K562 (cell line): ENCODE results near the gene LY6G6C. TPM values are rescaled to one million over a fixed set of nuclear protein-coding genes. Genes with fewer than 3 reads are reported as not detected.

ENCODE experiments used
- ATAC-seq: fragments of 200-7000 bp; cut with Tn5 transposase; 3 replicates; pipeline ENCODE4 v1.9.1; 2020; ENCODE audit warnings: moderate library complexity
- BruUV-seq: library from RNA; stranded (reverse); fragments of 400-500 nt; replicated peaks from 2 replicates; lab custom pipeline; 2021; lab: Mats Ljungman, UMichigan
- CTCF ChIA-PET: fragments of 300-600 bp; formaldehyde crosslinking; extraction: SDS; loops from one replicate; lab custom pipeline; 2021; ENCODE audit warnings: low intra/inter-chr PET ratio; lab: Yijun Ruan, JAX
- POLR2A ChIA-PET: fragments of 300-600, 350-650 bp; sonication (Branson Sonifier 250); formaldehyde crosslinking; extraction: SDS; loops from one replicate; lab custom pipeline; 2021; ENCODE audit warnings: antibody characterized with exemption, inconsistent platforms; lab: Yijun Ruan, JAX
- DNase-seq, 4 experiments: peaks; one replicate each; pipeline versions ENCODE4 v3.0.0 to v3.0.0-alpha.2; 2011 to 2018; ENCODE audit warnings: low spot score in 3 of 4, mixed read lengths in 3 of 4; ENCODE audit errors: extremely low read depth in 1 of 4
- FAIRE-seq: peaks from 2 replicates; lab custom pipeline; 2011; peaks lifted over from hg19 to GRCh38; lab: Jason Lieb, UNC
- H2AFZ ChIP-seq: 2 replicates; pipeline ENCODE4 v1.6.0; 2011; ENCODE audit warnings: low read depth, low read length, control low read depth, inconsistent platforms
- H3K27ac ChIP-seq: fragments of 200-600 bp; 3 replicates; pipeline ENCODE4 v1.8.0; 2011; ENCODE audit warnings: low read depth, mild to moderate bottlenecking, control low read depth, inconsistent platforms, low read length, moderate library complexity, mixed read lengths; ENCODE audit errors: extremely low read depth
- H3K27me3 ChIP-seq, 2 experiments: fragments of 300-600 bp in 1 of 2; 2 replicates in 1 of 2; 3 replicates in 1 of 2; pipeline versions ENCODE4 v1.6.0 to v1.8.0; 2011; ENCODE audit warnings: inconsistent platforms in 2 of 2, low read length in 2 of 2, mild to moderate bottlenecking in 1 of 2, mixed read lengths in 1 of 2, moderate library complexity in 1 of 2; ENCODE audit not compliant: control insufficient read depth in 2 of 2, insufficient read depth in 2 of 2
- H3K36me3 ChIP-seq: fragments of 300-600 bp; 3 replicates; pipeline ENCODE4 v1.8.0; 2011; ENCODE audit warnings: mild to moderate bottlenecking, low read length, inconsistent platforms; ENCODE audit not compliant: control insufficient read depth, insufficient read depth
- H3K4me1 ChIP-seq, 2 experiments: fragments of 200-600 bp in 1 of 2; replicated peaks in 1 of 2; 2 replicates in 1 of 2; 3 replicates in 1 of 2; pipeline versions ENCODE4 v1.5.1 to v1.8.0; 2011; ENCODE audit warnings: inconsistent platforms in 2 of 2, low read length in 2 of 2, mild to moderate bottlenecking in 1 of 2, mixed read lengths in 1 of 2, moderate library complexity in 1 of 2; ENCODE audit not compliant: control insufficient read depth in 2 of 2, insufficient read depth in 2 of 2
- H3K4me2 ChIP-seq: 2 replicates; pipeline ENCODE4 v1.6.1; 2011; ENCODE audit warnings: low read length, control low read depth, inconsistent platforms, mixed read lengths; ENCODE audit not compliant: insufficient read depth
- H3K4me3 ChIP-seq: fragments of 200-600 bp; sonication (generic), shearing (Covaris generic); 2 replicates; pipeline ENCODE4 v1.5.1; 2016; ENCODE audit warnings: control low read depth, inconsistent platforms
- H3K79me2 ChIP-seq: fragments of 200-600 bp; 3 replicates; pipeline ENCODE4 v1.8.0; 2011; ENCODE audit warnings: low read length, inconsistent platforms; ENCODE audit not compliant: control insufficient read depth, insufficient read depth
- H3K9ac ChIP-seq, 2 experiments: 2 replicates each; pipeline versions ENCODE4 v1.6.0 to v1.6.1; 2011; ENCODE audit warnings: low read depth in 2 of 2, low read length in 2 of 2, control low read depth in 1 of 2, inconsistent platforms in 1 of 2, mild to moderate bottlenecking in 1 of 2, mixed read lengths in 1 of 2; ENCODE audit not compliant: insufficient read depth in 1 of 2
- H3K9me1 ChIP-seq: one replicate; pipeline ENCODE4 v1.6.0; 2011; ENCODE audit warnings: inconsistent platforms, mild to moderate bottlenecking, low read length, moderate library complexity; ENCODE audit not compliant: control insufficient read depth, insufficient read depth
- H3K9me3 ChIP-seq: replicated peaks from 2 replicates; pipeline ENCODE4 v1.5.1; 2011; ENCODE audit warnings: low read depth, low read length, inconsistent platforms; ENCODE audit not compliant: control insufficient read depth, insufficient read depth
- H4K20me1 ChIP-seq: replicated peaks from 2 replicates; pipeline ENCODE4 v1.6.1; 2011; ENCODE audit warnings: low read length, inconsistent platforms, mixed read lengths; ENCODE audit not compliant: control insufficient read depth, insufficient read depth
- ARID2 ChIP-seq: fragments of 450-650 bp; IDR thresholded peaks from 2 replicates; pipeline ENCODE4 v1.6.1; 2017; ENCODE audit warnings: antibody characterized with exemption, mild to moderate bottlenecking
- E2F4 ChIP-seq: sonication (generic); formaldehyde crosslinking; IDR thresholded peaks from 2 replicates; pipeline ENCODE4 v1.8.0; 2022; ENCODE audit warnings: mild to moderate bottlenecking, low read depth, missing genetic modification reagents
- E2F8 ChIP-seq: fragments of 450-650 bp; IDR thresholded peaks from 2 replicates; pipeline ENCODE4 v1.7.1; 2018; ENCODE audit warnings: mild to moderate bottlenecking, low read depth; ENCODE audit not compliant: partially characterized antibody
- EP400 ChIP-seq: fragments of 450-650 bp; IDR thresholded peaks from 2 replicates; pipeline ENCODE4 v1.6.1; 2017; ENCODE audit warnings: antibody characterized with exemption, mild to moderate bottlenecking, moderate library complexity
- HMG20A ChIP-seq: fragments of 450-650 bp; formaldehyde crosslinking; conservative IDR thresholded peaks from 2 replicates; pipeline ENCODE4 v1.4.0; 2020; ENCODE audit warnings: mild to moderate bottlenecking, mixed read lengths
- LEF1 ChIP-seq: fragments of 450-650 bp; IDR thresholded peaks from 2 replicates; pipeline ENCODE4 v1.6.1; 2016; ENCODE audit warnings: mild to moderate bottlenecking
- MYBL2 ChIP-seq, 2 experiments: fragments of 450-650 bp in 1 of 2; sonication (generic) in 1 of 2; formaldehyde crosslinking in 1 of 2; IDR thresholded peaks; 2 replicates each; pipeline versions ENCODE4 v1.6.1 to v1.8.1; 2017 to 2022; ENCODE audit warnings: borderline replicate concordance in 1 of 2, inconsistent platforms in 1 of 2, low read depth in 1 of 2, mild to moderate bottlenecking in 1 of 2, missing genetic modification reagents in 1 of 2, moderate library complexity in 1 of 2
- MYC ChIP-seq, 2 experiments: fragments of 250-450 bp in 1 of 2; sonication (Bioruptor Pico) in 1 of 2; IDR thresholded peaks; 2 replicates each; pipeline versions ENCODE4 v1.5.1 to v1.6.1; 2012 to 2021; ENCODE audit warnings: low read depth in 2 of 2, borderline replicate concordance in 1 of 2, improper control_type of control experiment in 1 of 2, low read length in 1 of 2, mild to moderate bottlenecking in 1 of 2, moderate library complexity in 1 of 2
- PRMT5 ChIP-seq: sonication (generic); formaldehyde crosslinking; IDR thresholded peaks from 2 replicates; pipeline ENCODE4 v1.5.0; 2020; ENCODE audit warnings: missing genetic modification reagents
- USF1 ChIP-seq: sonication (generic); formaldehyde crosslinking; IDR thresholded peaks from 2 replicates; pipeline ENCODE4 v1.9.0; 2022; ENCODE audit warnings: mild to moderate bottlenecking, missing genetic modification reagents
- ZNF174 ChIP-seq: fragments of 250-450 bp; sonication (Bioruptor Pico); IDR thresholded peaks from 2 replicates; pipeline ENCODE4 v1.4.0; 2020; ENCODE audit warnings: mild to moderate bottlenecking
- ZNF175 ChIP-seq: fragments of 200-800 bp; sonication (Bioruptor generic); IDR thresholded peaks from 2 replicates; pipeline ENCODE4 v1.6.1; 2016; ENCODE audit warnings: low read depth, mild to moderate bottlenecking, missing genetic modification characterization, missing compliant biosample characterization
- ZNF668 ChIP-seq: fragments of 250-450 bp; sonication (Bioruptor Pico); IDR thresholded peaks from 2 replicates; pipeline ENCODE4 v1.8.0; 2022; ENCODE audit warnings: mild to moderate bottlenecking, inconsistent platforms
- WGBS: fragments of 100-300 bp; shearing (Covaris generic); methylation state at CpG from one replicate; pipeline ENCODE4 v1.1.6; 2016; ENCODE audit warnings: low coverage, mixed read lengths; ENCODE audit not compliant: insufficient coverage; ENCODE audit errors: missing lambda C conversion rate; 5-methylcytosine and 5-hydroxymethylcytosine counted together
- in situ Hi-C: fragments of 300-500 bp; cut with MboI; formaldehyde crosslinking; loops from 4 replicates; pipeline ENCODE4 v1.15.0; 2018; ENCODE audit warnings: inconsistent platforms, mixed read lengths
- intact Hi-C: fragments of 100-400 bp; cut with micrococcal nuclease; formaldehyde crosslinking; loops from 2 replicates; pipeline ENCODE4 v1.14.2; 2022
- polyA plus RNA-seq, 8 experiments: library from polyadenylated mRNA; depleted of rRNA in 4 of 8; stranded (reverse) in 5 of 8; unstranded in 3 of 8; fragments of >200 nt; fragmentation: Nextera tagmentation in 2 of 8; fragmentation: Illumina TruSeq in 1 of 8; extraction: Ambion mirVana in 2 of 8; extraction: Trizol in 1 of 8; gene quantifications; 2 replicates each; pipeline versions ENCODE4 v1.2.1 to v1.2.3, GENCODE V29; 2011 to 2014; ENCODE audit warnings: inconsistent platforms in 1 of 8, missing spikeins in 1 of 8
- total RNA-seq, 7 experiments: library from RNA; depleted of rRNA in 6 of 7; stranded (reverse); fragments of >200 nt in 6 of 7; fragmentation: Illumina TruSeq in 2 of 7; extraction: Trizol in 2 of 7; gene quantifications; 2 replicates each; pipeline versions ENCODE4 v1.2.1 to v1.2.3, GENCODE V29; 2011 to 2021; ENCODE audit warnings: low replicate concordance in 1 of 7

Gene LY6G6C
- total and polyA plus RNA-seq, 9 of the 15 experiments (the other 6 are each of a cell fraction or from before 2014, with no cell fraction given): 0.06 to 0.20 TPM; not detected in 7

- peak; percentile 23 for FAIRE-seq
- Histone ChIP-seq H2AFZ (peak overlapping the region; percentile 37; the same call in 1 of the 2 replicates), H4K20me1 (peaks cover 18% of the 10 kb centered on the region), H3K4me2 (peak overlapping the region; percentile 94), H3K27me3 (no peaks in the 10 kb centered on the region), H3K4me1 (peaks cover 53 to 67% of the 10 kb centered on the region in 2 experiments), H3K4me3 (peak overlapping the region; percentile 65), H3K36me3 (peaks cover 75% of the 10 kb centered on the region), H3K9me3 (no peaks in the 10 kb centered on the region), H3K9me1 (peaks cover 5% of the 10 kb centered on the region), H3K27ac (peak overlapping the region; percentile 75), H3K9ac (peak overlapping the region; percentile 58 to 85), H3K79me2 (peaks cover 46% of the 10 kb centered on the region)
- ATAC-seq: peak; percentile 82
- WGBS: 3% methylated on average over 46 of the region's 46 CpGs
- intact Hi-C loops (loop anchor here (1.0 to 10.0 kb wide), 5 partner anchors 39 to 245 kb away; partner anchors contain the start of genes DXO, HSPA1B and VARS1), in situ Hi-C loops (no loop called here)
- peak; percentile 96 to 98 (median 98) for DNase-seq
- CTCF ChIA-PET: interaction anchor here (0.7 to 2.0 kb wide), 3 partner anchors 30 to 50 kb away, joined by 3 to 18 read pairs (median 4); no protein-coding TSS in a partner anchor
- POLR2A ChIA-PET: interaction anchor here (0.6 to 15.0 kb wide), 44 partner anchors 4 to 244 kb away, joined by 3 to 236 read pairs (median 5); partner anchors contain the start of genes ABHD16A, C6orf47, CLIC1 and CSNK2B
- BruUV-seq: no TSS peak
- TF ChIP-seq ZNF668 (CRISPR knock-in tag): no peak
- TF ChIP-seq MYC (IDR thresholded peaks at IDR 0.05; ENCODE audit: low read depth, low read length): peak; percentile 62
- TF ChIP-seq MYC (CRISPR knock-in tag; IDR thresholded peaks at IDR 0.05; ENCODE audit: borderline replicate concordance, low read depth): peak; percentile 100
- peak; percentile 53; the same call in 1 of the 2 replicates for TF ChIP-seq ARID2
- no peak for TF ChIP-seq PRMT5 (CRISPR knock-in tag)
- TF ChIP-seq LEF1: no peak
- no peak for TF ChIP-seq MYBL2 (IDR thresholded peaks at IDR 0.05; ENCODE audit: low read depth)
- TF ChIP-seq MYBL2 (CRISPR knock-in tag; IDR thresholded peaks at IDR 0.05; ENCODE audit: borderline replicate concordance): no peak
- peak; percentile 94 for TF ChIP-seq HMG20A
- peak; percentile 39; the same call in 1 of the 2 replicates for TF ChIP-seq E2F4 (CRISPR knock-in tag)
- no peak for TF ChIP-seq E2F8
- no peak for TF ChIP-seq USF1 (CRISPR knock-in tag)
- TF ChIP-seq ZNF175: no peak
- no peak for TF ChIP-seq EP400
- peak; percentile 89; the same call in 1 of the 2 replicates for TF ChIP-seq ZNF174 (CRISPR knock-in tag)
These were observed 8.6 kb upstream of the LY6G6C start for GRCh38 chr6:31729979-31730630.
